MM.1S (cell line): Measurements from ENCODE around the gene PDPR.
"Not testable (repeated sequence)": the region's sequence is repeated elsewhere in the genome, so short reads cannot be mapped to it uniquely, and the experiment has no call there.

Source experiments
- DNase-seq: peaks from one replicate; pipeline ENCODE4 v3.0.0-alpha.2; 2015
- H2AFZ ChIP-seq: fragments of 300-600 bp; sonication (generic); 2 replicates; pipeline ENCODE4 v1.6.0; 2016; ENCODE audit warnings: antibody characterized with exemption, low read length
- H3F3A ChIP-seq: fragments of 300-600 bp; sonication (generic); 2 replicates; pipeline ENCODE4 v1.6.1; 2016; ENCODE audit warnings: mild to moderate bottlenecking, antibody characterized with exemption, low read length, moderate library complexity, mixed read lengths; ENCODE audit not compliant: insufficient read depth
- H3K27ac ChIP-seq: fragments of 300-600 bp; sonication (generic); 2 replicates; pipeline ENCODE4 v1.5.1; 2016; ENCODE audit warnings: mild to moderate bottlenecking, low read length
- H3K27me3 ChIP-seq: fragments of 300-600 bp; sonication (generic); replicated peaks from 2 replicates; pipeline ENCODE4 v1.6.0; 2016; ENCODE audit warnings: low read length; ENCODE audit not compliant: insufficient read depth
- H3K36me3 ChIP-seq: fragments of 300-600 bp; sonication (generic); replicated peaks from 2 replicates; pipeline ENCODE4 v1.6.1; 2016; ENCODE audit warnings: mild to moderate bottlenecking, low read length, mixed read lengths; ENCODE audit not compliant: insufficient read depth
- H3K4me1 ChIP-seq: fragments of 300-600 bp; sonication (generic); 2 replicates; pipeline ENCODE4 v1.6.1; 2016; ENCODE audit warnings: low read length, mixed read lengths
- H3K4me2 ChIP-seq: fragments of 300-600 bp; sonication (generic); 2 replicates; pipeline ENCODE4 v1.6.0; 2016; ENCODE audit warnings: low read depth, low read length
- H3K4me3 ChIP-seq: fragments of 300-600 bp; sonication (generic); 2 replicates; pipeline ENCODE4 v1.5.1; 2016; ENCODE audit warnings: low read length, mixed read lengths
- H3K79me2 ChIP-seq: fragments of 300-600 bp; sonication (generic); 2 replicates; pipeline ENCODE4 v1.6.1; 2016; ENCODE audit warnings: mixed run types, low read length, mixed read lengths
- H3K9ac ChIP-seq: fragments of 300-600 bp; sonication (generic); 2 replicates; pipeline ENCODE4 v1.6.1; 2016; ENCODE audit warnings: low read length, mixed read lengths
- H3K9me2 ChIP-seq: fragments of 300-600 bp; sonication (generic); replicated peaks from 2 replicates; pipeline ENCODE4 v1.6.1; 2016; ENCODE audit warnings: mild to moderate bottlenecking, low read length, mixed read lengths; ENCODE audit not compliant: insufficient read depth
- H3K9me3 ChIP-seq: fragments of 300-600 bp; sonication (generic); replicated peaks from 2 replicates; pipeline ENCODE4 v1.6.1; 2016; ENCODE audit warnings: mild to moderate bottlenecking, low read length, mixed read lengths; ENCODE audit not compliant: insufficient read depth
- H4K20me1 ChIP-seq: fragments of 300-600 bp; sonication (generic); 2 replicates; pipeline ENCODE4 v1.6.1; 2016; ENCODE audit warnings: mild to moderate bottlenecking, low read length, moderate library complexity, mixed read lengths; ENCODE audit not compliant: insufficient read depth

Gene PDPR

GRCh38 chr16:70173916-70174315, 59.8 kb downstream of the PDPR start:
- not testable (repeated sequence) for H4K20me1 ChIP-seq, H3K79me2 ChIP-seq, DNase-seq, H3K27ac ChIP-seq, H3K4me3 ChIP-seq, H3K4me1 ChIP-seq, H3F3A ChIP-seq, H3K4me2 ChIP-seq, H3K9ac ChIP-seq, H3K27me3 ChIP-seq, H2AFZ ChIP-seq, H3K9me2 ChIP-seq, H3K36me3 ChIP-seq, H3K9me3 ChIP-seq

GRCh38 chr16:70174387-70174932, 60.3 kb downstream of the PDPR start:
- H3K27me3 ChIP-seq, H3K36me3 ChIP-seq, H3K4me3 ChIP-seq, H3K9me2 ChIP-seq, H3K27ac ChIP-seq, DNase-seq, H3K9me3 ChIP-seq, H3F3A ChIP-seq, H3K4me1 ChIP-seq, H2AFZ ChIP-seq, H3K4me2 ChIP-seq, H3K79me2 ChIP-seq, H3K9ac ChIP-seq, H4K20me1 ChIP-seq: not testable (repeated sequence)

GRCh38 chr16:70187858-70188607, 73.9 kb downstream of the PDPR start:
- H3K9ac ChIP-seq, H3K4me2 ChIP-seq, H3K27ac ChIP-seq, H3F3A ChIP-seq, H2AFZ ChIP-seq, H3K9me2 ChIP-seq, H3K27me3 ChIP-seq, H3K9me3 ChIP-seq, H3K4me3 ChIP-seq, H3K36me3 ChIP-seq, H4K20me1 ChIP-seq, H3K79me2 ChIP-seq, DNase-seq, H3K4me1 ChIP-seq: not testable (repeated sequence)

- not testable (repeated sequence) for H3K9me3 ChIP-seq, H3K36me3 ChIP-seq, H3K9me2 ChIP-seq, H3K27me3 ChIP-seq, H3F3A ChIP-seq, H3K4me3 ChIP-seq, H3K79me2 ChIP-seq, H3K9ac ChIP-seq, H3K4me2 ChIP-seq, H3K27ac ChIP-seq, H4K20me1 ChIP-seq, H3K4me1 ChIP-seq, H2AFZ ChIP-seq, DNase-seq
Measured at GRCh38 chr16:70188608-70188915, 74.4 kb downstream of the PDPR start.

- H3K36me3 ChIP-seq, H3K79me2 ChIP-seq, H3K27ac ChIP-seq, H3K9me3 ChIP-seq, H3K27me3 ChIP-seq, H3K4me2 ChIP-seq, H4K20me1 ChIP-seq, H3K4me3 ChIP-seq, H2AFZ ChIP-seq, H3K9ac ChIP-seq, H3F3A ChIP-seq, H3K9me2 ChIP-seq, DNase-seq, H3K4me1 ChIP-seq: not testable (repeated sequence)
Measured at GRCh38 chr16:70190574-70190973, 76.4 kb downstream of the PDPR start.

- H3K9ac ChIP-seq, H3F3A ChIP-seq, H3K27ac ChIP-seq, DNase-seq, H2AFZ ChIP-seq, H3K4me3 ChIP-seq, H3K27me3 ChIP-seq, H3K9me3 ChIP-seq, H3K4me2 ChIP-seq, H3K4me1 ChIP-seq, H3K36me3 ChIP-seq, H4K20me1 ChIP-seq, H3K9me2 ChIP-seq, H3K79me2 ChIP-seq: not testable (repeated sequence)
Measured at GRCh38 chr16:70196683-70197300, 82.7 kb downstream of the PDPR start.

GRCh38 chr16:70197611-70198010, 83.5 kb downstream of the PDPR start:
- H3F3A ChIP-seq, DNase-seq, H3K9me2 ChIP-seq, H3K9ac ChIP-seq, H4K20me1 ChIP-seq, H2AFZ ChIP-seq, H3K79me2 ChIP-seq, H3K27me3 ChIP-seq, H3K36me3 ChIP-seq, H3K4me1 ChIP-seq, H3K9me3 ChIP-seq, H3K27ac ChIP-seq, H3K4me3 ChIP-seq, H3K4me2 ChIP-seq: not testable (repeated sequence)

- H4K20me1 ChIP-seq, H3K9me2 ChIP-seq, H3F3A ChIP-seq, H3K36me3 ChIP-seq, H3K4me2 ChIP-seq, H3K27ac ChIP-seq, H3K4me3 ChIP-seq, H3K9me3 ChIP-seq, H2AFZ ChIP-seq, H3K79me2 ChIP-seq, H3K9ac ChIP-seq, H3K4me1 ChIP-seq, DNase-seq, H3K27me3 ChIP-seq: not testable (repeated sequence)
Measured at GRCh38 chr16:70198230-70198629, 84.1 kb downstream of the PDPR start.
